ENCODE results near the gene NLRX1.

Gene NLRX1

DNA sequence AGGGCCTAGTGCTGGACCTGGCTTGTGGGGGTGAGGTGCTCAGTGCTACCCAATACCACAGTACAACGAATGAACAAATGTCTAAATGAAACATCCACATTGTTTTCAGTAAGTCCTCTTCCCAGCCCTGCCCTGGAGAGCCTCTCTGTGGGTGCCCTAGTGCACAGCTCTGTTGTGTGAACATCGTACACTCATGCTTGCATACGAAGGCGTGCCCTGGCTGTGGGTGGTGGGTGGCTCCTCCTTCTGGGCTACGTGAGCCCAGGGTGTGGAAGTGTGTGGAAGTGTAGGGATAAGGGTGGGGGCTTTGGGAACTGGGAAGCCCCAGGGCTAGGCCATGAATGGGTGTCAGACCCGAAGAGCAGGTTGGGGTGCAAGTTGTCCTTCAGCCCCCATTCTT, 592 bp upstream of the NLRX1 start:
- no peak overlapping the region for H3K27ac ChIP-seq (ENCODE audit: low read depth, low read length)
- no peaks in the 10 kb centered on the region for H3K27me3 ChIP-seq (ENCODE audit: control insufficient read depth in 5 of 5, insufficient read depth in 4 of 5, low read length in 5 of 5)
- H3K9ac ChIP-seq (ENCODE audit: low read length in 5 of 5), result no peak overlapping the region
- H3K9me3 ChIP-seq (ENCODE audit: control insufficient read depth in 5 of 5, low read length in 5 of 5), result no peaks in the 10 kb centered on the region
- H3K4me3 ChIP-seq (ENCODE audit: low read depth in 1 of 5, low read length in 5 of 5), result peak overlapping the region in 1 of 5 donors; percentile 87
- peaks cover 0 to 6% (median 3%) of the 10 kb centered on the region in 5 donors for H3K36me3 ChIP-seq (ENCODE audit: control insufficient read depth in 5 of 5, insufficient read depth in 5 of 5, low read length in 5 of 5)
- peaks cover 0 to 16% (median 10%) of the 10 kb centered on the region in 5 donors for H3K4me1 ChIP-seq (ENCODE audit: control insufficient read depth in 5 of 5, insufficient read depth in 5 of 5, low read length in 5 of 5)

DNA sequence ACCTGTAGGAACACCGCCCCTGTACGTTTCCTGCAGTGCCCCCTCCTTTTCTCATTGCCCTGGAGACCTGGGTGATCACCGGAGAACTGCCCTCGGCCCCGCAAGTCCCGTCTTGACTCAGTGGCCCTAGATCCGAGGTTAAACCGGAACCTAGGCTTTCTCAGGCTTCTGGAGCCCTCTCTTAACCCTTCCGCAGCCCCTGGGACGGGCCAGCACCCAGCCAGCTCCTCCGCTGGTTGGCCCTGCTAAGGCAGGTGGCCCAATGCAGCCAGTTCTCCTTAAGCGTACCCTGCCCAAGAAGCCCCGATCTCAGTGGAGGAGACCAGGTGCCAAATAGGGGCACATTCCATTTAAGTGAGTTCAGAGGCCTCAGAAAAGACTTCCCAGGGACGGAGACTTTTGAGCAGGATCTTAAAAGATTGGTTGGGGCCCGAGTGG, 776 bp downstream of the NLRX1 start:
- Histone ChIP-seq H3K27ac (ENCODE audit: low read depth, low read length) (peak overlapping the region; percentile 86), H3K9ac (ENCODE audit: low read length in 5 of 5) (peak overlapping the region; percentile 74 to 95 (median 87)), H3K27me3 (ENCODE audit: control insufficient read depth in 5 of 5, insufficient read depth in 4 of 5, low read length in 5 of 5) (no peaks in the 10 kb centered on the region), H3K4me1 (ENCODE audit: control insufficient read depth in 5 of 5, insufficient read depth in 5 of 5, low read length in 5 of 5) (peaks cover 0 to 16% (median 10%) of the 10 kb centered on the region in 5 donors), H3K9me3 (ENCODE audit: control insufficient read depth in 5 of 5, low read length in 5 of 5) (no peaks in the 10 kb centered on the region), H3K36me3 (ENCODE audit: control insufficient read depth in 5 of 5, insufficient read depth in 5 of 5, low read length in 5 of 5) (peaks cover 0 to 19% (median 16%) of the 10 kb centered on the region in 5 donors), H3K4me3 (ENCODE audit: low read depth in 1 of 5, low read length in 5 of 5) (peak overlapping the region; percentile 82 to 95 (median 87))

DNA sequence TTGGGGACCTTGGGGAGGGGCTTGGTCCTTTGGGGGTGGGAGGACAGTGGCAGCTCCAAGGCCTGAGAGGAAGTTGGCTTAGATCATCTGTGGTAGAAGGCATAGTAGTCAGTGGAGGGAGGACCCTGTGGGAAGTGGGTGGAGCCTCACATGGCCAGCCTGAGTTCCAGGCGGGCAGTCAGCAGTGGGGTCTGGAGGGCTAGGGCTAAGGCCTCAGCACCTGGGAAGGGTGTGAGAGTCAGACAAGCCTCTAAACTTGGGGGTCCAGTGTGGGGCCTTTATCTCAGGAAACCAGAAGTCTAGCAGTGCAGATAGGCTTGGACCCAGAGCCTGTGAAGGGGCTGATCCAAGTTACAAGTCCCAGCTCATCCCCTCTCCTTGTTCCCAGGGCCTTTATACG, 4.0 kb downstream of the NLRX1 start:
- Histone ChIP-seq H3K4me1 (ENCODE audit: control insufficient read depth in 5 of 5, insufficient read depth in 5 of 5, low read length in 5 of 5) (peaks cover 0 to 17% (median 10%) of the 10 kb centered on the region in 5 donors), H3K9me3 (ENCODE audit: control insufficient read depth in 5 of 5, low read length in 5 of 5) (no peaks in the 10 kb centered on the region), H3K27me3 (ENCODE audit: control insufficient read depth in 5 of 5, insufficient read depth in 4 of 5, low read length in 5 of 5) (no peaks in the 10 kb centered on the region), H3K27ac (ENCODE audit: low read depth, low read length) (no peak overlapping the region), H3K4me3 (ENCODE audit: low read depth in 1 of 5, low read length in 5 of 5) (no peak overlapping the region), H3K9ac (ENCODE audit: low read length in 5 of 5) (no peak overlapping the region), H3K36me3 (ENCODE audit: control insufficient read depth in 5 of 5, insufficient read depth in 5 of 5, low read length in 5 of 5) (peaks cover 0 to 37% (median 33%) of the 10 kb centered on the region in 5 donors)

DNA sequence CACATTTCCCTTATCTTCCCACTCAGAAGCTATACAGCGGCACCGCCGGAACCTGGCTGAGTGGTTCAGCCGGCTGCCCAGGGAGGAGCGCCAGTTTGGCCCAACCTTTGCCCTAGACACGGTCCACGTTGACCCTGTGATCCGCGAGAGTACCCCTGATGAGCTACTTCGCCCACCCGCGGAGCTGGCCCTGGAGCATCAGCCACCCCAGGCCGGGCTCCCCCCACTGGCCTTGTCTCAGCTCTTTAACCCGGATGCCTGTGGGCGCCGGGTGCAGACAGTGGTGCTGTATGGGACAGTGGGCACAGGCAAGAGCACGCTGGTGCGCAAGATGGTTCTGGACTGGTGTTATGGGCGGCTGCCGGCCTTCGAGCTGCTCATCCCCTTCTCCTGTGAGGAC, 4.9 kb downstream of the NLRX1 start:
- H3K9ac ChIP-seq (ENCODE audit: low read length in 5 of 5), result no peak overlapping the region
- no peaks in the 10 kb centered on the region for H3K27me3 ChIP-seq (ENCODE audit: control insufficient read depth in 5 of 5, insufficient read depth in 4 of 5, low read length in 5 of 5)
- peaks cover 0 to 21% (median 12%) of the 10 kb centered on the region in 5 donors for H3K4me1 ChIP-seq (ENCODE audit: control insufficient read depth in 5 of 5, insufficient read depth in 5 of 5, low read length in 5 of 5)
- peaks cover 0 to 41% (median 35%) of the 10 kb centered on the region in 5 donors for H3K36me3 ChIP-seq (ENCODE audit: control insufficient read depth in 5 of 5, insufficient read depth in 5 of 5, low read length in 5 of 5)
- H3K27ac ChIP-seq (ENCODE audit: low read depth, low read length), result no peak overlapping the region
- H3K4me3 ChIP-seq (ENCODE audit: low read depth in 1 of 5, low read length in 5 of 5), result no peak overlapping the region
- H3K9me3 ChIP-seq (ENCODE audit: control insufficient read depth in 5 of 5, low read length in 5 of 5), result no peaks in the 10 kb centered on the region

DNA sequence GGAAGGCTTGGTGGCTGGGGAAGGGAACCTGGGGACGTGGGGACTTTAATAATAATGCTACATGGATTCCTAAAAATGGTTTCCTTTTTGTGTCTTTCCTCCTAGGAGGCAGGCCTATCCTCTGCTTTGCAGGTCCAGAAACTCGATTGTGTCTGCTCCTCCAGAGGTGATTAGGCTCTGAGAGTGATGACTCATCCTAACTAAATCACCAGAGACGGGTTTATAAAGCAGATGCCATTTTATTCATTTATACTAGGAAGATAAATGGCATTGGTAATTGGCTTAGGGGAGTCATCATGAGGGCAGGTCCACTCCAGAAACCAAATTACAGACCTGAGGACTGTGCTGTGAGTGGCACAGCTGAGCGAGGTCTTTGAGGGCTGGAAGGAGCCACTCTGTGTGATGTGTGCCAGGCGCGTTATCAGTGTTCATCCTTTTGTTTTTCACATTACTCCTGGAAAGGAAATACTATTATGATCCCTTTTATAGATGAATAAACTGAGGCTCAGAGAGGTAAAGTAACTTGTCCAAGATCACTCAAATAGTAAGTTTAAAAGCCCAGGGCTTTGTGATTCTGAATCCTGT, 7.1 kb downstream of the NLRX1 start:
- peaks cover 0 to 10% (median 7%) of the 10 kb centered on the region in 5 donors for H3K4me1 ChIP-seq (ENCODE audit: control insufficient read depth in 5 of 5, insufficient read depth in 5 of 5, low read length in 5 of 5)
- no peak overlapping the region for H3K27ac ChIP-seq (ENCODE audit: low read depth, low read length)
- no peaks in the 10 kb centered on the region for H3K9me3 ChIP-seq (ENCODE audit: control insufficient read depth in 5 of 5, low read length in 5 of 5)
- no peak overlapping the region for H3K4me3 ChIP-seq (ENCODE audit: low read depth in 1 of 5, low read length in 5 of 5)
- no peak overlapping the region for H3K9ac ChIP-seq (ENCODE audit: low read length in 5 of 5)
- peaks cover 0 to 52% (median 42%) of the 10 kb centered on the region in 5 donors for H3K36me3 ChIP-seq (ENCODE audit: control insufficient read depth in 5 of 5, insufficient read depth in 5 of 5, low read length in 5 of 5)
- no peaks in the 10 kb centered on the region for H3K27me3 ChIP-seq (ENCODE audit: control insufficient read depth in 5 of 5, insufficient read depth in 4 of 5, low read length in 5 of 5)

DNA sequence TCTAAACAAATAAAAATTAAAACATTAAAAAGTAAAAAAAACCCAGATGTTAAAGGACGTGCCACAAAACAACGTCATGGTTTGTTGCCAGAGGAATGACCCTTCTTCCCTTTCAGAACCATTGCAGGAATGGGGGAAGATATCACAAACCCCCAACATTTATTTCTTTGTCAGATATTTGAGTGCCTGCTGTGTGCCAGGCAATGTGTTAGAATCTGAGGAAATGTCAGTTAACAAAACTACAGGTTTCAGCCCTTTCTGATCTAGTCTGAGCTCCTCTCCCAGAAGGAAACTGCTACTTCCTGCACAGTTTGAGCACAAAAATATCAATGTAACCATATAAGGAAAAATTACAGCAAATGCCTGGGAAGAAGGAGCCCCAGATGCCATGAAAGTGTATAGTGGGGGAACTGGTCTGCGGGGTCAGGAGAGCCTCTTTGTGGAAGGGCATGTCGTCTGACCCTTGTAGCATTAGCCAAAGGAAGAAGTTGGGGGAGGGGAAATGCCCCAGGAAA, 9.7 kb downstream of the NLRX1 start:
- Histone ChIP-seq H3K27me3 (ENCODE audit: control insufficient read depth in 5 of 5, insufficient read depth in 4 of 5, low read length in 5 of 5) (no peaks in the 10 kb centered on the region), H3K9me3 (ENCODE audit: control insufficient read depth in 5 of 5, low read length in 5 of 5) (no peaks in the 10 kb centered on the region), H3K9ac (ENCODE audit: low read length in 5 of 5) (no peak overlapping the region), H3K4me3 (ENCODE audit: low read depth in 1 of 5, low read length in 5 of 5) (no peak overlapping the region), H3K27ac (ENCODE audit: low read depth, low read length) (no peak overlapping the region), H3K4me1 (ENCODE audit: control insufficient read depth in 5 of 5, insufficient read depth in 5 of 5, low read length in 5 of 5) (peaks cover 0 to 21% (median 7%) of the 10 kb centered on the region in 5 donors), H3K36me3 (ENCODE audit: control insufficient read depth in 5 of 5, insufficient read depth in 5 of 5, low read length in 5 of 5) (peaks cover 0 to 66% (median 55%) of the 10 kb centered on the region in 5 donors)

DNA sequence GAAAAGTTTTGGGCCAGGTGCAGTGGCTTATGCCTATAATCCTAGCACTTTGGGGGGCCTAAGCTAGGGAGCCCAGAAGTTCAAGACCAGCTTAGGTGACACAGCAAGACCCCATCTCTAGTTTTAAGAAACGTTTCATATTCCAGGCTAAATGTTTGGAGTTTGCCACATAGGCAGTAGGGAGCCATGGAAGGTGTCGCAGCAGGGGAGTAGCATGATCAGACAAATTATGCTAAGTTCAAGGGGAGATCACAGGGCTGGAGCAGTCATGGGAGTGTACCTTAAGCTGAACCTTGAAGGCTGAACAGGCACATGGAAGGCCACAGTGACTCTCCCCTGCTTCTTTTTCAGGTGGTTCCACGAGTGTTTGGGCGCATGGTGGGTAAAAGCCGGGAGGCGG, 10.8 kb downstream of the NLRX1 start:
- Histone ChIP-seq H3K36me3 (ENCODE audit: control insufficient read depth in 5 of 5, insufficient read depth in 5 of 5, low read length in 5 of 5) (peaks cover 0 to 63% (median 50%) of the 10 kb centered on the region in 5 donors), H3K27ac (ENCODE audit: low read depth, low read length) (no peak overlapping the region)

DNA sequence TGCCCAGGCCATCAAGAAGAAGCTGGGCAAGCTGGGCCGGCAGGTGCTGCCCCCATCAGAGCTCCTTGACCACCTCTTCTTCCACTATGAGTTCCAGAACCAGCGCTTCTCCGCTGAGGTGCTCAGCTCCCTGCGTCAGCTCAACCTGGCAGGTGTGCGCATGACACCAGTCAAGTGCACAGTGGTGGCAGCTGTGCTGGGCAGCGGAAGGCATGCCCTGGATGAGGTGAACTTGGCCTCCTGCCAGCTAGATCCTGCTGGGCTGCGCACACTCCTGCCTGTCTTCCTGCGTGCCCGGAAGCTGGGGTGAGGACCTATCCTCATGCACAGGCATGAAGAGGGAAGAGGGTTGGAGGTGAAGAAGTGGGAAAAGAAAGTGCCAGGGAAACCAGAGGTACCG, 11.5 kb downstream of the NLRX1 start:
- H3K4me1 ChIP-seq (ENCODE audit: control insufficient read depth in 5 of 5, insufficient read depth in 5 of 5, low read length in 5 of 5), result peaks cover 0 to 21% (median 7%) of the 10 kb centered on the region in 5 donors
- H3K9me3 ChIP-seq (ENCODE audit: control insufficient read depth in 5 of 5, low read length in 5 of 5), result no peaks in the 10 kb centered on the region
- no peaks in the 10 kb centered on the region for H3K27me3 ChIP-seq (ENCODE audit: control insufficient read depth in 5 of 5, insufficient read depth in 4 of 5, low read length in 5 of 5)
- H3K4me3 ChIP-seq (ENCODE audit: low read depth in 1 of 5, low read length in 5 of 5), result no peak overlapping the region
- no peak overlapping the region for H3K9ac ChIP-seq (ENCODE audit: low read length in 5 of 5)
- peaks cover 0 to 56% (median 44%) of the 10 kb centered on the region in 5 donors for H3K36me3 ChIP-seq (ENCODE audit: control insufficient read depth in 5 of 5, insufficient read depth in 5 of 5, low read length in 5 of 5)
- H3K27ac ChIP-seq (ENCODE audit: low read depth, low read length), result no peak overlapping the region

More for the DNA sequence above, 10.8 kb downstream of the NLRX1 start:
- Histone ChIP-seq H3K4me3 (ENCODE audit: low read depth in 1 of 5, low read length in 5 of 5) (no peak overlapping the region), H3K9me3 (ENCODE audit: control insufficient read depth in 5 of 5, low read length in 5 of 5) (no peaks in the 10 kb centered on the region), H3K4me1 (ENCODE audit: control insufficient read depth in 5 of 5, insufficient read depth in 5 of 5, low read length in 5 of 5) (peaks cover 0 to 21% (median 7%) of the 10 kb centered on the region in 5 donors), H3K9ac (ENCODE audit: low read length in 5 of 5) (no peak overlapping the region), H3K27me3 (ENCODE audit: control insufficient read depth in 5 of 5, insufficient read depth in 4 of 5, low read length in 5 of 5) (no peaks in the 10 kb centered on the region)

DNA sequence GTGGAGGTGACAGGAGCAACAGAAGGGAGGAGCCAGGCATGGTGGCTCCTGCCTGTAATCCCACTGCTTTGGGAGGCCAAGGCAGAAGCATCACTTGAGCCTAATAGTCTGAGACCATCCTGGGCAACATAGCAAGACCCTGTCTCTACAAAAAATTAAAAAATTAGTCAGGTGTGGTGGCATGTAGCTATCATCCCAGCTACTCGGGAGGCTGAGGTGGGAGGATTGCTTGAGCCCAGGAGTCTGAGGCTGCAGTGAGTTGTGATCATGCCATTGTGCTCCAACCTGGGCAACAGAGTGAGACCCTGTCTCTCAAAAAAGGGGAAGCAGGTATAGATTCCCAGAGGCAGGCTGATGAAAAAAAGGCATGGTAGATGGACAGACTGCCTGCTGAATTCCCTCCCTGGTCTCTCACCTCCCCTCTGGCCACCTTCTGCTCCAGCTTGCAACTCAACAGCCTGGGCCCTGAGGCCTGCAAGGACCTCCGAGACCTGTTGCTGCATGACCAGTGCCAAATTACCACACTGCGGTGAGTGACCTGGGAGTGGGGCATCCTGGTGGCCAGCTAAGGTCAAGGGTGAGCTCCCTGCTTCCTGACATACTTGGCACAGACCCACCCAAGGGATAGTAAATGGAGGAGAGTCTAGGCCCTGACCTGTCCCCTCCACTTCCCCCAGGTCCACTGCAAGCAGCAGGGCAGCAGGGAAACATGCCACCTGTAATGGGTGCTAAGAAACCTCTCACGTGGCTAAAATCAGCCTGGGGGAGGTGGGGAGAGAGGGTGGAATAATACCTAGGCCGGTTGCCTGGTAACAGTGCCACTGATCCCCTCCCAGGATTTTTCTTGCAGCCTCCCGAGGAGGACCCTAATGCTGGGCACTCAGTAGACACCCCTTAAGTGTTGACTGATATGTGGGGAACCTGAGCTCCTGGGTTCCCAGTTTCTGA, 12.5 kb downstream of the NLRX1 start:
- Histone ChIP-seq H3K9me3 (ENCODE audit: control insufficient read depth in 5 of 5, low read length in 5 of 5) (no peaks in the 10 kb centered on the region), H3K4me1 (ENCODE audit: control insufficient read depth in 5 of 5, insufficient read depth in 5 of 5, low read length in 5 of 5) (peaks cover 3 to 27% (median 8%) of the 10 kb centered on the region in 5 donors), H3K27ac (ENCODE audit: low read depth, low read length) (no peak overlapping the region), H3K27me3 (ENCODE audit: control insufficient read depth in 5 of 5, insufficient read depth in 4 of 5, low read length in 5 of 5) (peaks cover 0 to 2% (median 0%) of the 10 kb centered on the region in 5 donors), H3K36me3 (ENCODE audit: control insufficient read depth in 5 of 5, insufficient read depth in 5 of 5, low read length in 5 of 5) (peaks cover 0 to 47% (median 36%) of the 10 kb centered on the region in 5 donors), H3K9ac (ENCODE audit: low read length in 5 of 5) (no peak overlapping the region), H3K4me3 (ENCODE audit: low read depth in 1 of 5, low read length in 5 of 5) (no peak overlapping the region)
